Inferior parietal cortex (tissue), 1 donor: ENCODE data around the gene SLC22A12.

Experiments used
- DNase-seq: peaks from one replicate; pipeline ENCODE4 v3.0.0-alpha.2; 2016; ENCODE audit errors: extremely low spot score

Gene SLC22A12

GRCh38 chr11:64604458-64605243, 13.6 kb downstream of the SLC22A12 start:
- DNase-seq = no peak

DNA sequence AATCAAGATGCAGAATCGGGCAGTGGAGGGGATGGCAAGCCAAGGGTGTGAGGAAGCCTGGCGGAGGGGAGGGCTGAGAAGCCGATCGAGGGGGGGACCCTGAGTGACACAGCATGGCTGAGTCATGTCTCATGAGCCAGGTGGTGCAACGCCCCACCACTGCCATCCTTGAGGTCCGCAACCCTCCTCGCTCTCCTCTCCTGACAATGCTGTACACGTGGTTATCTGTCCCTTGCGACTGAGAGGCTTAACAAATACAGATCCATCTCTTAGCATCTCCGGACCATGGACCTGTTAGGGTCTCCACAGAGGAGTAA, 14.2 kb downstream of the SLC22A12 start:
- no peak for DNase-seq

DNA sequence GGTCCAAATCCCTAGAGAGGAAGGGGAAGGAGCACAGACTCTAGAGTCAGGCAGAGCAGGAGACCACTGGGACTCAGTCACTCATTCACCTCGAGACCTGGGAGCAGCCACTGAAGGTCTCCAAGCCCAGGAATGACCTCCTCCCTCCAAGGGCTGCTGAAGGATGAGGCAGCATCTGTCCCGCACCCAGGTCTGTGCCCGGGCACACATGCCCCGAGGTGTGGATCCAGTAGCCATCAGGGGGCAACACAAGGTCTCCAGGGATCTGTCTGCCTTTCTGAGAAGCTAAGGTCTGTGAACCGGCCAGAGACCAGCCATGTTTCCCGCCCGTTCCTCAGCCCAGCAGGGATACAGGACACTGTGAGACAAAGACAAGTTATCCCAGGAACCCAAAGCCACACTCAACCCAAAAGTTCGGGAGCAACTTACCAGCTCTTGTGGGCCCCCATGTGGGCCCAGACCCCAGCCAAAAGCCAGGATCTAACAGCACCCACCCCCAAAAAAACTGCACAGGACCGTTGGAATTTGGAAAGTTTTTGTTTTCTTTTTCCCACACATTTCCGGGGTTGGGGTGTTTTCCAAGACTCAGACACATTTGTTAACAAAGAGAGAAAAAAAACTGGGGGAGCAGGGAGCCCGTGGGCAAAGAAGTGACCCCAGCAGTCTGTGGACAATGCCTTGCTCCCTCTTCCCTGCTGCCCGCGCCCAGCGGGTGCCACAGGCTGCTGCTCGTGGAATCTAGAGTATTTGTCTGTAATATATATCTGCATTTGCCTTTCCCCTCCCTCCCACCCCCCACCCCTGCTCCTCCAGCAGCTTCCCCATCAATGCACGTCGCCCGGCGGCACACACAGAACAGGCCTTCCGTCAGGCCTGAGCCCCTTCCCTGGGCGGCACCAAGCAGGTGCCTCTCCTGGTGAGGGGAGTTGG, 14.9 kb downstream of the SLC22A12 start:
- DNase-seq = no peak

GRCh38 chr11:64606796-64607380, 15.9 kb downstream of the SLC22A12 start:
- DNase-seq = no peak

DNA sequence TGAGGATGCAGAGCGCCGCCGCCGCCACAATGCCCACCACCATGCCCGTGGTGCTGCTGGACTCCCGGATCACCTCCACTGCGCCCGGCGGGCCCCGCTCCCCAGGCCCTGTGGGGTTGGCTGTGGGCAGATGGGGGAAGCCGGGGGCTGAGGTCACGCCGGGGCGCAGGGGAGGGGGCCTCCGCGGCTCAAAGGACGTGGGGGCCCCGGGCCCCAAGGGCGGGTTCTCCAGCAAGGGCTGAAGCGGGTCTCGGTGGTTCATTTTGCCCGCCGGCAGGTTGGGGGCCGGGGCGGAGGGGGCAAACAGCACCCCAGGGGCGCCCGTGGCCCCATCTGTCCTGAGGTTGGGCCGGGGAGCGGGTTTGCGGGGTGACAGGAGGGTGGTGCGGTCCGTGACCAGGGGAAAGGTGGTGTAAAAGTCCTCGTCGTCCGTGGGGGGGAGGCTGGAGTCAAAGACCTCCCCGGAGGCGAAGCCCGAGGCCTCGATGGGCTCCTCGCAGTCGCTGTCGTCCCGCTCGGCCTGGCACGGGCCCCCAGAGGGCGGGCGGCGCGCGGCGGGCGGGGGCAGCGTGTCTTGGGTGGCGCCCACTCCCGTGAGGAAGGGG, 16.5 kb downstream of the SLC22A12 start:
- no peak for DNase-seq

DNA sequence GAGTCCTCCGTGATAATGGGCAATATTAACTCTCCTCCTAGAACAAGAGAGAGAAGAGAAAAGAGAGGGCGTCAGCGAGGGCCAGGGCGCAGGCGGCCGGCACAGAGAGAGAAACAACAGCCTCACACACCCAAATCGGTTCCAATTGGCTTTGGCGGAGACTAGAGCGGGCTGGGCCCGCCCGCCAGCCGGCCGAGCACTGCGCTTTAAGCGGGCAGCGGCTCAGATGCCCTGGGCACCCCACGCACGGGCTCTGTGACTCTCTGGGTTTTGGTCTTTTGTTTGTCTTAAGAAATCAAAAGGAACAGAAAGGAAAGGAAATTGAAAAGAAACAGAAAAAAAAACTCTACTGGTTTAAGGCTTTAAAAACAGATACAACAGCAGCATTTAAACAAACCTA, 17.0 kb downstream of the SLC22A12 start:
- DNase-seq = no peak

GRCh38 chr11:64608636-64609035, 17.6 kb downstream of the SLC22A12 start:
- DNase-seq = no peak

GRCh38 chr11:64609436-64610047, 18.5 kb downstream of the SLC22A12 start:
- no peak for DNase-seq

DNA sequence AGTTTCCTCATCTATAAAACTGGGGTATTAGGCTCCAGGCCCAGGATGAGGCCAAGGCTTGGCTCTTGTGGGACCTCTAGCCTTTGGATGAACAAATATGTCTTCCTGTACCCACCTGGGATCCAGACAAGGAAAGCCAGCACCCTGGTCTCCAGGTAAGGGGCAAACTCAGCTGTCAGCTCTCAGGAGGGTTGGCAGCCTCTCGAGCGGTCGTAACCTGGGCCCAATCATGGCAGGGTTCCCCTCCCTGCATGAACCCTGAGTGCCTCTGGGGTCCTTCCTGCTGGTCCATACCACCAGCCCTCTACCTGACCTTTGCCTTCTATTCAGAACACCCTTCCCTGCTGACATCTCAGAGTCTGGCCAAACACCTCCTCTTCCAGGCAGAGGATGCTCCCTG, 19.6 kb downstream of the SLC22A12 start:
- DNase-seq = no peak

- DNase-seq = no peak
Observed at GRCh38 chr11:64611176-64611575, 20.2 kb downstream of the SLC22A12 start.

DNA sequence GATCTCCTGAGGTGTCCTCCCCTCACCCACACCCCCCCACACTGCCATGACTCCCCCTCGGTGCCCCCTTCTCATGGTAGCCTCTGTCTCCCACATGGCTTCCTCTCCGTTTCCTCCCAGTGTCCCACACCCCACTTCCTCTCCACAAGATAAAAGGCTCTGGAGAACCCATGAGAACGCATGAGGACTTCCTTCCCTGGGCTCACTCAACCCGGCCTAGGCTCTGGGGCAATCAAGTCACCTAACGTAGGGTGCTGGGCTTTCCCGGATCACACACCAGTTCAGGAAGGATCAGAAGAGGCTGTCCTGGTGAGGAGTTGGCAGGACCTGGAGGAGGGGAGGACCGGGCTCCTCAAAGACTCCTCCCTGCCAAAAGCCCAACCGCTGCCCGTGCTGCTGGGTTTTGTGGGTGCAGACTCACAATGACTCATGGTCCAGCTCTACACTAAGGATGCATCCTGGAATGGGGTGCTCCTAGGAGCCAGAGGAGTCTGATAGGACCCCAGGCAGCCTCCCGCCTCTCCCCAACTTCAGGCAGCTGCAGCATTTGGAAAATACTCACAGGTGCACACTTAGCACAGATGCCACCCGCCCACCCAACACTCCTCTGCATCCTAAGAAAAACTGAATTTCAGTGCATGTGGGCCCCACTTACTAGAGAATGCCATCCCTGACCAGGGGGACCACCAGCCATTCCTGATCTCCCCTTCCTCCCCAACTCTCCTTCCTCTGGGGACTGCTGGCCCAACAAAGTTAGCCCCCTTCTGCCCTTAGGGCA, 21.0 kb downstream of the SLC22A12 start:
- DNase-seq = no peak

DNA sequence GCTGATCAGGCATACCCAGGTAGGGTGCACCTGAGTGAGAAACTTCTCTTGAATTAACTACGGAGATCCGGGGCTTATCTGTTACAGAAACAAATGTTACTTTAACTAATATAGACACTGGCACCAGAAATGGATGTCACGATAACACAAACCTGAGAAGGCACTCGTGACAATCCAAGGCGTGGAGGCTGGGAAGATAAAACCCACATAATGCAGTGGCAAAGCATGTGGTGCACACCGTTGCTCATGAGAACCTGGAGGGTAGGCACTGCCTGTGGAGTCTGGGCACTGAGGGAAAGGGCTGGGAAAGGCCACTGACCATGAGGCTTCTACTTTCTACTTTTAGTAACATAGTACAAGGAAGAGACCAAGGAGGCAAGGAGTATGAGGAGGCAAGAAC, 22.6 kb downstream of the SLC22A12 start:
- DNase-seq = no peak

DNA sequence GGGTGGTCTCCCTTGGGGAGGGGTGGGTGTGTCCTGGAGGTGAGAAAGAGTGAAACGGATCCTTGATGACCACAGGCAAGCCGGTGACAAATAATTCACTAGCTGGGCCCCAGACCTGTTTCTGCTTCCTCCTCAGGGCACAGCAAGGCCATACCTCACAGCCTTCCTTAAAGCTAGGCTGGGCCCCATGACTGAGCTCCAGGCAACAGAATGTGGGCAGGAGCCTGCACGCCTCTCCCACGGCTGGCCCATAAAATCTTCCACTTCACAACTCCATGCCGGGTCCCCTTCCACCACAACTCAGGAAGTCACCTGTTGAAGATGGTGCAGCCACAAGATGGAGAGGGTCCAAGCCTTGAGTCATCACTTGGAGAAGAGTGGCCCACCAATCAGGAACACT, 23.9 kb downstream of the SLC22A12 start:
- DNase-seq = no peak

DNA sequence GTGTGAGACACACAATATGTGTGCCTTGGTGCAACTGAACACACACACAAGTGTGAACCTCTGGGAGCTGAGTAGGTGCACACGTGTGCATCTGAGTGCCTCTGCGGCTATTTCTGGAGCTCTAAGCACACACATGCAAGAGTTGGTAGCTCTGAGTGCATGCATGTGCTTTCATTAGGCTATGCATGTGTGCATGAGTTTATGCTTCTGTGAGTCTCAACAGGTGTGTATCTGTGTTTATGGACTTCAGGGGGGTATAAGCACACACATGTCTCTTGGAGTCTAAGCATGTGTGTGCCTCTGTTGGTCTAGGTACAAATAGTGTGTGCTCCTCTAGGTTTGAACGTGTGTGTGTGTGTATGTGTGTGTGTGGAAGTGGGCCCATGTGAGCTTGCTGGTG, 25.8 kb downstream of the SLC22A12 start:
- no peak for DNase-seq

DNA sequence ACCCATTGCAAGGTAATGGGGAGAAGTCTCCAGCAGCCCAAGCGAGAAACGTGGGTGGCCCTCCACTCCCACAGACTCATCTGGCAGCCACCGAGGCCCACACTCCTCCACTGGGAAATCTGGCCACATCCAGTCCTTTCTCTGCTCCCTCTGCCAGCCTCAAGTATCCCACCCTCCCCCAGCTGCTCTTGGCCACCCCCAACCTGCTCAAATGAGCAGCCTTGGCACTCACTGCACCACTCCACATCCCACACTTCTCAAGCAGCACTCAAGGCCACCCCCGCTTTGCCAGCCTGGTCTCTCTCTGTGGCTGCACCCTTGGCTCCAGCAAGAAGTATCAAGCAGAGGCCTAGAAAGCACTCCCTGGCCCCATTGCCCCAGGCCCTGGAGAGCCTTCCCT, 28.2 kb downstream of the SLC22A12 start:
- DNase-seq = no peak

DNA sequence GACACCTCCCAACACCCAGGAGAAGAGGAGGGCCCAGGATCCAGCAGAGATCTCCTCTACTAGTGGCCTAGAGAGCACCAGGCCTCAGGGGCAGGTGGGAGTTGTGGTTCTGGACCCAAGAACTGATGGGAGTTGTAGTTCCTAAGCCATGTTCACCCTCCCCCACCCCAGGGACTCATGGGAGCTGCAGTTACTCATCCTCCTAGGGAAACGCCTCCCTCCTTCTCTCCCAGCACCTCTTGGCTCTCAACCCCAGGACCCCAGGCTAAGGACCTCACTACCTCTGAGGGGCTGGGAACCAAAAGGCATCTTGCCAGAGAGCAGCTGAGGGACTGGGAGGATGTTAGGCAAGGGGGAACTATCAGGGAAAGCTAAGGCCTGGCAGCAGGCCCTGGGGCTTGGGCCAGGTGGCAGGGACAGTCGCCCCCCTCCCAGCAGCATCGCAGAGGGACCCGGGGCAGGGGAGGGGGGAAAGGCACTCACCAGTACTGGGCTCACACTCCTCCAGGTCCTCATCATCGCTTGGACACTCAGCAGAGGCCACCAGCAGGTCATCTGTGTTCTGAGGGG, 28.9 kb downstream of the SLC22A12 start:
- no peak for DNase-seq

- peak; percentile 69 for DNase-seq
Observed at GRCh38 chr11:64620381-64620971, 29.5 kb downstream of the SLC22A12 start.

GRCh38 chr11:64621283-64622019, 30.4 kb downstream of the SLC22A12 start:
- no peak for DNase-seq

DNA sequence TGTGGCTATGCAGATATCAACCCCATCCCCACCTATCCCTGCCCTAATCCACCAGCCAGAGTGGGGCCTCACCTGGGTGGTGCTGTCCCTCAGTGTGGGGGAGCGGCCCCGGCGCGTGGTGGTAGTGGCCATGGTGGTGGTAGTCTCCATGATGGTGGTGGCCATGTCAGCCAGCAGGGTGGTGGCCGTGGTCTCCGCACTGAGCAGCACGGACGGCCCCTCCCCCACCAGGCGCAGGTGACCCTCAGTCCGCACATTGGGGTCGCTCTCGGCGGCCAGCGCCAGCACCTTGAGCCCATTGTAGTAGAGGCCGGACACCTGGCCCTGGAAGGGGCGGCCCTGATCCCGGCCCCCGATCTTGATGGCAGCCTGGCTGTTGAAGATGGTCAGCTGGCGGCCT, 31.7 kb downstream of the SLC22A12 start:
- DNase-seq = no peak
